Ishikawa (cell line): Measurements from ENCODE around the gene CACNA2D3.

Source experiments
- CREB1 ChIP-seq: IDR thresholded peaks from 2 replicates; pipeline ENCODE4 v1.6.1; 2012; ENCODE audit warnings: low read depth
- TAF1 ChIP-seq: IDR thresholded peaks from 2 replicates; pipeline ENCODE4 v1.6.1; 2012; ENCODE audit warnings: low read depth, mild to moderate bottlenecking
- TEAD4 ChIP-seq: IDR thresholded peaks from 2 replicates; pipeline ENCODE4 v1.6.1; 2012

- no peak for TF ChIP-seq TAF1
- no peak for TF ChIP-seq CREB1
- no peak for TF ChIP-seq TEAD4
Observed at GRCh38 chr3:54713455-54713854, 591.1 kb downstream of the CACNA2D3 start.
